ENCODE measurements around the gene RASSF5. TPM values are rescaled to one million over a fixed set of nuclear protein-coding genes. Genes with fewer than 3 reads are reported as not detected.

The RASSF5 gene
- total RNA-seq, 1 donor from 2014 or later = 7.8 TPM

- no peak overlapping the region for H3K4me3 ChIP-seq
- H3K27ac ChIP-seq (replicated peaks) = no peak overlapping the region
- H3K27me3 ChIP-seq (ENCODE audit: low read depth) = no peaks in the 10 kb centered on the region
- peaks cover 16% of the 10 kb centered on the region for H3K4me1 ChIP-seq
- no peaks in the 10 kb centered on the region for H3K9me3 ChIP-seq (replicated peaks)
- TF ChIP-seq, protein P1, sequence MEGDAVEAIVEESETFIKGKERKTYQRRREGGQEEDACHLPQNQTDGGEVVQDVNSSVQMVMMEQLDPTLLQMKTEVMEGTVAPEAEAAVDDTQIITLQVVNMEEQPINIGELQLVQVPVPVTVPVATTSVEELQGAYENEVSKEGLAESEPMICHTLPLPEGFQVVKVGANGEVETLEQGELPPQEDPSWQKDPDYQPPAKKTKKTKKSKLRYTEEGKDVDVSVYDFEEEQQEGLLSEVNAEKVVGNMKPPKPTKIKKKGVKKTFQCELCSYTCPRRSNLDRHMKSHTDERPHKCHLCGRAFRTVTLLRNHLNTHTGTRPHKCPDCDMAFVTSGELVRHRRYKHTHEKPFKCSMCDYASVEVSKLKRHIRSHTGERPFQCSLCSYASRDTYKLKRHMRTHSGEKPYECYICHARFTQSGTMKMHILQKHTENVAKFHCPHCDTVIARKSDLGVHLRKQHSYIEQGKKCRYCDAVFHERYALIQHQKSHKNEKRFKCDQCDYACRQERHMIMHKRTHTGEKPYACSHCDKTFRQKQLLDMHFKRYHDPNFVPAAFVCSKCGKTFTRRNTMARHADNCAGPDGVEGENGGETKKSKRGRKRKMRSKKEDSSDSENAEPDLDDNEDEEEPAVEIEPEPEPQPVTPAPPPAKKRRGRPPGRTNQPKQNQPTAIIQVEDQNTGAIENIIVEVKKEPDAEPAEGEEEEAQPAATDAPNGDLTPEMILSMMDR (IDR thresholded peaks at IDR 0.05; ENCODE audit: borderline replicate concordance) = no peak
- intact Hi-C loops (cut with micrococcal nuclease) = no loop called here
- H3K36me3 ChIP-seq = no peaks in the 10 kb centered on the region
- no peak for DNase-seq
These were observed 17.5 kb downstream of the RASSF5 start for GRCh38 chr1:206524739-206525364.

GRCh38 chr1:206526064-206526911 is 19.0 kb downstream of the RASSF5 start:
- intact Hi-C loops (cut with micrococcal nuclease) = no loop called here
- Histone ChIP-seq H3K27me3 (ENCODE audit: low read depth) (no peaks in the 10 kb centered on the region), H3K4me3 (no peak overlapping the region), H3K9me3 (replicated peaks) (no peaks in the 10 kb centered on the region), H3K36me3 (no peaks in the 10 kb centered on the region), H3K4me1 (peaks cover 13% of the 10 kb centered on the region), H3K27ac (replicated peaks) (no peak overlapping the region)
- no peak for DNase-seq
- TF ChIP-seq, protein P1 (IDR thresholded peaks at IDR 0.05; ENCODE audit: borderline replicate concordance) = no peak

DNA sequence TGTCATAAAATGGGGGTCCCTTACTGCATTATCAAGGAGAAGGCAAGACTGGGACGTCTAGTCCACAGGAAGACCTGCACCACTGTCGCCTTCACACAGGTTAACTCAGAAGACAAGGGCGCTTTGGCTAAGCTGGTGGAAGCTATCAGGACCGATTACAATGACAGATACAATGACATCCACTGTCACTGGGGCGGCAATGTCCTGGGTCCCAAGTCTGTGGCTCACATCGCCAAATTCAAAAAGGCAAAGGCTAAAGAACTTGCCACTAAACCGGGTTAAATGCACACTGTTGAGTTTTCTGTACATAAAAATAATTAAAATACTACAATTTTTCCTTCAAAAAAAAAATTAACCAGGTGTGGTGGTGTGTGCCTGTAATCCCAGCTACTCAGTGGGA is 22.1 kb downstream of the RASSF5 start:
- no peaks in the 10 kb centered on the region for H3K4me1 ChIP-seq
- H3K4me3 ChIP-seq = no peak overlapping the region
- no peak overlapping the region for H3K27ac ChIP-seq (replicated peaks)
- intact Hi-C loops (cut with micrococcal nuclease) = no loop called here
- H3K9me3 ChIP-seq (replicated peaks) = no peaks in the 10 kb centered on the region
- no peaks in the 10 kb centered on the region for H3K27me3 ChIP-seq (ENCODE audit: low read depth)
- no peaks in the 10 kb centered on the region for H3K36me3 ChIP-seq
- TF ChIP-seq, protein P1 (IDR thresholded peaks at IDR 0.05; ENCODE audit: borderline replicate concordance) = no peak
- DNase-seq = no peak

DNA sequence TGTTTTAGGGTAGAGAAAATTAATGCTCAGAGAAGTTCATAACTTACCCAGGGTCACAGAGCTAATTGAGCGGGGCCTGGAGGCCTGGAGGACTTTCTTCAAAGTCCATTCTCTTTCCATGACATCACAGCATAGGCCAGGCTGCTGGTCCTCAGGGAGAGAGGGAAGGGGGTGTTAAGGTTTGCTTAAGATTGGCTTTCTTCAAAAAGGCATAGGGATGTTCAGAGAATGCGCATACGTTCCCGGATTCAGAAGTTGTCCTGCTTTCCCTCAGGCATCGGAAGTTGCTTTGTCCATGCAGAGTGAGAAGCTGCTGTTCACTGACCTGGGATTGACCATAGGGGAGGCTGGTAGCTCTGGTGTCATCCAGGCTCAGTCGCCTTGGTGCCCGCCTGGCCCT is 25.0 kb downstream of the RASSF5 start:
- Histone ChIP-seq H3K36me3 (no peaks in the 10 kb centered on the region), H3K9me3 (replicated peaks) (no peaks in the 10 kb centered on the region), H3K27ac (replicated peaks) (no peak overlapping the region), H3K4me3 (no peak overlapping the region), H3K27me3 (ENCODE audit: low read depth) (no peaks in the 10 kb centered on the region), H3K4me1 (no peaks in the 10 kb centered on the region)
- TF ChIP-seq, protein P1 (IDR thresholded peaks at IDR 0.05; ENCODE audit: borderline replicate concordance) = no peak
- DNase-seq = no peak
- intact Hi-C loops (cut with micrococcal nuclease) = no loop called here

DNA sequence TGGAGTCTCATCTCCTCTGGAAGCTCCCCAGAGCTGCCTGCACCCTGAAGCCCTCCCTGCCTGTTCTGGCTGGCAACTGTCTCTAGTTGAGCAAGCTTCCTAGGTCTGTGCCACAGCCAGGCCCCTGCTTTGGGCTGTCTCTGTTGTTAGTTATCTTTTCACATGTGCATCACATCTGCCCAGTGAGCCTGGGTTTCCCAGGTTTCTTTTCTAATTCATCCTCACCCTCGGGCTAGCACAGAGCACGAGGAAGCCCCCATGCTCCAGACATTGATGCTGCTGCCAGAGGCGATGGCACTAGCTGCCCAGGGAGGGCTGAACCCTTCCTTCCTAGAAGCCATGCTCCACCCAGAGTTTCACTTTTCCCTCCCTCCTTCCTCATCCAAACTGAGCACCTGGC is 27.2 kb downstream of the RASSF5 start:
- no peaks in the 10 kb centered on the region for H3K9me3 ChIP-seq (replicated peaks)
- no peaks in the 10 kb centered on the region for H3K36me3 ChIP-seq
- intact Hi-C loops (cut with micrococcal nuclease) = no loop called here
- peaks cover 1% of the 10 kb centered on the region for H3K4me1 ChIP-seq
- DNase-seq = no peak
- no peak overlapping the region for H3K27ac ChIP-seq (replicated peaks)
- TF ChIP-seq, protein P1 (IDR thresholded peaks at IDR 0.05; ENCODE audit: borderline replicate concordance) = no peak
- H3K27me3 ChIP-seq (ENCODE audit: low read depth) = no peaks in the 10 kb centered on the region
- H3K4me3 ChIP-seq = no peak overlapping the region

Measured in left ventricle myocardium inferior (tissue), 1 donor.